Epithelial cell of prostate (primary cell): Measurements from ENCODE around the gene SIKE1.
A peak's percentile ranks its signal among the peaks of the same experiment; 100 is the strongest.
"Not testable (repeated sequence)": the region's sequence is repeated elsewhere in the genome, so short reads cannot be mapped to it uniquely, and the experiment has no call there.

Experiments used
- DNase-seq: peaks from one replicate; pipeline ENCODE4 v3.0.0-alpha.2; 2011; ENCODE audit warnings: low read depth, low spot score
- H3K27ac ChIP-seq: fragments of 450-650 bp; 2 replicates; pipeline ENCODE4 v1.5.1; 2017; ENCODE audit warnings: mild to moderate bottlenecking

Gene SIKE1

GRCh38 chr1:114756009-114756892 lies 24.2 kb downstream of the SIKE1 start:
- no peak for DNase-seq

GRCh38 chr1:114755006-114755931 lies 25.2 kb downstream of the SIKE1 start:
- no peak for DNase-seq
- no peak overlapping the region for H3K27ac ChIP-seq

More at GRCh38 chr1:114756009-114756892, 24.2 kb downstream of the SIKE1 start:
- peak overlapping the region; percentile 95 for H3K27ac ChIP-seq

- DNase-seq, H3K27ac ChIP-seq: not testable (repeated sequence)
Observed at GRCh38 chr1:114753702-114754101, 26.8 kb downstream of the SIKE1 start.

GRCh38 chr1:114753143-114753542 lies 27.3 kb downstream of the SIKE1 start:
- no peak for DNase-seq
- no peak overlapping the region for H3K27ac ChIP-seq

GRCh38 chr1:114750780-114751179 lies 29.7 kb downstream of the SIKE1 start:
- H3K27ac ChIP-seq = no peak overlapping the region
- no peak for DNase-seq

- H3K27ac ChIP-seq = no peak overlapping the region
Observed at GRCh38 chr1:114749835-114750234, 30.6 kb downstream of the SIKE1 start.

GRCh38 chr1:114746450-114747121 lies 33.9 kb downstream of the SIKE1 start:
- DNase-seq = no peak

More at GRCh38 chr1:114749835-114750234, 30.6 kb downstream of the SIKE1 start:
- DNase-seq = no peak

GRCh38 chr1:114745291-114745690 lies 35.2 kb downstream of the SIKE1 start:
- H3K27ac ChIP-seq = no peak overlapping the region

More at GRCh38 chr1:114746450-114747121, 33.9 kb downstream of the SIKE1 start:
- H3K27ac ChIP-seq = no peak overlapping the region

GRCh38 chr1:114741963-114742746 lies 38.3 kb downstream of the SIKE1 start:
- no peak overlapping the region for H3K27ac ChIP-seq
- DNase-seq = no peak

More at GRCh38 chr1:114745291-114745690, 35.2 kb downstream of the SIKE1 start:
- no peak for DNase-seq

GRCh38 chr1:114740331-114740730 lies 40.2 kb downstream of the SIKE1 start:
- H3K27ac ChIP-seq = no peak overlapping the region
- no peak for DNase-seq

- no peak for DNase-seq
- H3K27ac ChIP-seq = no peak overlapping the region
Observed at GRCh38 chr1:114737314-114737849, 43.1 kb downstream of the SIKE1 start.

- DNase-seq = no peak
- no peak overlapping the region for H3K27ac ChIP-seq
Observed at GRCh38 chr1:114735479-114735878, 45.0 kb downstream of the SIKE1 start.

GRCh38 chr1:114729782-114730181 lies 50.7 kb downstream of the SIKE1 start:
- H3K27ac ChIP-seq = no peak overlapping the region
- no peak for DNase-seq

GRCh38 chr1:114728553-114728952 lies 51.9 kb downstream of the SIKE1 start:
- DNase-seq = no peak
- no peak overlapping the region for H3K27ac ChIP-seq

- no peak overlapping the region for H3K27ac ChIP-seq
- DNase-seq = no peak
Observed at GRCh38 chr1:114725230-114725629, 55.3 kb downstream of the SIKE1 start.

- H3K27ac ChIP-seq = no peak overlapping the region
- DNase-seq = no peak
Observed at GRCh38 chr1:114723915-114724314, 56.6 kb downstream of the SIKE1 start.

GRCh38 chr1:114723457-114723856 lies 57.0 kb downstream of the SIKE1 start:
- DNase-seq = no peak
- no peak overlapping the region for H3K27ac ChIP-seq

GRCh38 chr1:114720492-114720891 lies 60.0 kb downstream of the SIKE1 start:
- no peak for DNase-seq
- H3K27ac ChIP-seq = peak overlapping the region; percentile 85
